ENCODE measurements around the gene DVL3. TPM values are rescaled to one million over a fixed set of nuclear protein-coding genes. Genes with fewer than 3 reads are reported as not detected.
A peak's percentile ranks its signal among the peaks of the same experiment; 100 is the strongest.

The DVL3 gene
- total RNA-seq, 2 experiments from 2014 or later: 22.9 to 25.2 TPM

DNA sequence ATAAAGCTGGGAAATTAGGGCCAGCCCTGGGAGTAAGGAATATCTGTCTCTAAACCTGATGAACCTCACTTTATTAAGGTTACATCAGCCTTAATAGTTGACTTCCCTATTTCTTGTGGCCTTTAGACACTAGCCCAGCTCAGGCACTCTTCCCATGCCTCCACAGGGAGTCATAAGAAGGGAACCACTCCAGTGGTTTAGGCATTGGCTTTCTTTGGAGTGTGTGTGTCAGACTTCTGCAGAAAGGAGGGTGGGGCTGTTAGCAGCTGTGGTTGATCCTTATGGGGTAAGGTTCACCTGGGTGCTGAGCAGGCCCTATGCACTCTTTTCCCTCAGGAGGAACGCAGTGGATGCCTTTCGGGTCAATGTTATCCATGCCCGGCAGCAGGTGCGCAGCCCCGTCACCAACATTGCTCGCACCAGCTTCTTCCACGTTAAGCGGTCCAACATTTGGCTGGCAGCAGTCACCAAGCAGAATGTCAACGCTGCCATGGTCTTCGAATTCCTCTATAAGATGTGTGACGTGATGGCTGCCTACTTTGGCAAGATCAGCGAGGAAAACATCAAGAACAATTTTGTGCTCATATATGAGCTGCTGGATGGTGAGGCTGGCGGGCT, 23.5 kb downstream of the DVL3 start:
- no peak overlapping the region for H3K4me3 Mint-ChIP-seq
- no peaks in the 10 kb centered on the region for H3K27me3 Mint-ChIP-seq
- H3K4me1 Mint-ChIP-seq: peaks cover 20% of the 10 kb centered on the region
- H3K36me3 Mint-ChIP-seq: peaks cover 16% of the 10 kb centered on the region
- H3K9me3 Mint-ChIP-seq: no peaks in the 10 kb centered on the region
- H3K27ac Mint-ChIP-seq: no peak overlapping the region
- DNase-seq: no peak

DNA sequence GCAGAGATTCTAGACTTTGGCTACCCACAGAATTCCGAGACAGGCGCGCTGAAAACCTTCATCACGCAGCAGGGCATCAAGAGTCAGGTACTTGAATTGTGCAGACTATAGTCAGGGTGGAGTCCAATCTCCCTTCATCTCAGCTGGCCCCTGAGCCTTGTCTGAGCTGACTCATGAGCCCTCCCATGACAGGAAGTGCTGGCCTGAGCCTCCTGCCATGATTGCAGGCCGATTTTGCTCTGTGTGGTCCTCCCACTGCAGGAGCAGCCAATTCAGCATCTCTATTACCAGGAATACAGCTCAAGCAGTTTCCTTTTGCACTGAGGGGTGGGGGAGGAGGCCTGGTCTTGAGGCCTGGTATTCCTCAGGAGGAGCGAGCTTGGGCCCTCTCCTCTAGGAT, 25.0 kb downstream of the DVL3 start:
- Mint-ChIP-seq H3K4me1 (peaks cover 19% of the 10 kb centered on the region), H3K36me3 (peaks cover 28% of the 10 kb centered on the region), H3K27me3 (no peaks in the 10 kb centered on the region), H3K4me3 (no peak overlapping the region), H3K9me3 (no peaks in the 10 kb centered on the region), H3K27ac (no peak overlapping the region)
- no peak for DNase-seq

DNA sequence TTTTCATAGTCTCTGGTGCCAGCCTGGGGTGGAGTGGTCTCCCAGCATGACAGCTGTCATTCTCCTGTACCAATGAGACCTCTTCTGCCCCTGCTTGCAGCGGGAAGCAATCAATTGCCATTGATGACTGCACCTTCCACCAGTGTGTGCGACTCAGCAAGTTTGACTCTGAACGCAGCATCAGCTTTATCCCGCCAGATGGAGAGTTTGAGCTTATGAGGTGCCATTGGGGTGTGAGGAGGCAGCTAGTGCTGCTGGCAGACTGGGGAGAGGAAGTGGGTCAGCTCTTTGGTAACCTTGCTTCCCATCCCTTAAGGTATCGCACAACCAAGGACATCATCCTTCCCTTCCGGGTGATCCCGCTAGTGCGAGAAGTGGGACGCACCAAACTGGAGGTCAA, 26.4 kb downstream of the DVL3 start:
- H3K27me3 Mint-ChIP-seq: no peaks in the 10 kb centered on the region
- H3K36me3 Mint-ChIP-seq: peaks cover 30% of the 10 kb centered on the region
- DNase-seq: no peak

DNA sequence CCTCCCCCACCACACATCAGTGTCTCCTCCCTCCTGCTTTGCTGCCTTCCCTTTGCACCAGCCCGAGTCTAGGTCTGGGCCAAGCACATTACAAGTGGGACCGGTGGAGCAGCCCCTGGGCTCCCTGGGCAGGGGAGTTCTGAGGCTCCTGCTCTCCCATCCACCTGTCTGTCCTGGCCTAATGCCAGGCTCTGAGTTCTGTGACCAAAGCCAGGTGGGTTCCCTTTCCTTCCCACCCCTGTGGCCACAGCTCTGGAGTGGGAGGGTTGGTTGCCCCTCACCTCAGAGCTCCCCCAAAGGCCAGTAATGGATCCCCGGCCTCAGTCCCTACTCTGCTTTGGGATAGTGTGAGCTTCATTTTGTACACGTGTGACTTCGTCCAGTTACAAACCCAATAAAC, 28.5 kb downstream of the DVL3 start:
- H3K27me3 Mint-ChIP-seq: no peaks in the 10 kb centered on the region
- H3K4me3 Mint-ChIP-seq: no peak overlapping the region
- peaks cover 35% of the 10 kb centered on the region for H3K36me3 Mint-ChIP-seq
- no peak for DNase-seq
- peaks cover 18% of the 10 kb centered on the region for H3K4me1 Mint-ChIP-seq
- H3K27ac Mint-ChIP-seq: no peak overlapping the region
- no peaks in the 10 kb centered on the region for H3K9me3 Mint-ChIP-seq

More for the DNA sequence above, 26.4 kb downstream of the DVL3 start:
- H3K27ac Mint-ChIP-seq: no peak overlapping the region
- H3K9me3 Mint-ChIP-seq: no peaks in the 10 kb centered on the region
- peaks cover 15% of the 10 kb centered on the region for H3K4me1 Mint-ChIP-seq
- no peak overlapping the region for H3K4me3 Mint-ChIP-seq

DNA sequence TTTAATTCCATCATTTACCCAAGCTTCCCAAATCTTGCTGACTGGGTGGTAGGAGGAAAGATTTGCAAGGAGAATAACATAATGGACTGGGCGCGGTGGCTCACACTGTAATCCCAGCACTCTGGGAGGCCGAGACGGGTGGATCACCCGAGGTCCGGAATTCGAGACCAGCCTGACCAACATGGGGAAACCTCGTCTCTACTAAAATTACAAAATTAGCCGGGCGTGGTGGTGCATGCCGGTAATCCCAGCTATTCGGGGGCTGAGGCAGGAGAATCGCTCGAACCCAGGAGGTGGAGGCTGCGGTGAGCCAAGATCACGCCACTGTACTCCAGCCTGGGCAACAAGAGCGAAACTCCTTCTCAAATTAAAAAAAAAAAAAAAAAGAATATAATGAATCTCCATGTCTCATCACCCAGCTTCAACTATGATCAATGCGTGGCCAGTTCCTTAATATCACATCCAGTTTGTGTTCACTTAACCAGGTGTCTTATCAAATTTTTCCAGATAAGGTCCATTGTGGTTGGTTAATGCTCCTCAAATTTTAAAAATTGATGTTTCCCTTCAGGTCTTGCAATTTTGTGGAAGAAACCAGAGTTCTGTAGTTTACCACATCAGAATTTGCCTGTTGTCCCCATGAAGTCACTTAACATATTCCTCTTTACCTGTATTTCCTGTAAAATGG, 29.5 kb downstream of the DVL3 start:
- Mint-ChIP-seq H3K9me3 (no peaks in the 10 kb centered on the region), H3K36me3 (peaks cover 33% of the 10 kb centered on the region)
- DNase-seq: no peak

DNA sequence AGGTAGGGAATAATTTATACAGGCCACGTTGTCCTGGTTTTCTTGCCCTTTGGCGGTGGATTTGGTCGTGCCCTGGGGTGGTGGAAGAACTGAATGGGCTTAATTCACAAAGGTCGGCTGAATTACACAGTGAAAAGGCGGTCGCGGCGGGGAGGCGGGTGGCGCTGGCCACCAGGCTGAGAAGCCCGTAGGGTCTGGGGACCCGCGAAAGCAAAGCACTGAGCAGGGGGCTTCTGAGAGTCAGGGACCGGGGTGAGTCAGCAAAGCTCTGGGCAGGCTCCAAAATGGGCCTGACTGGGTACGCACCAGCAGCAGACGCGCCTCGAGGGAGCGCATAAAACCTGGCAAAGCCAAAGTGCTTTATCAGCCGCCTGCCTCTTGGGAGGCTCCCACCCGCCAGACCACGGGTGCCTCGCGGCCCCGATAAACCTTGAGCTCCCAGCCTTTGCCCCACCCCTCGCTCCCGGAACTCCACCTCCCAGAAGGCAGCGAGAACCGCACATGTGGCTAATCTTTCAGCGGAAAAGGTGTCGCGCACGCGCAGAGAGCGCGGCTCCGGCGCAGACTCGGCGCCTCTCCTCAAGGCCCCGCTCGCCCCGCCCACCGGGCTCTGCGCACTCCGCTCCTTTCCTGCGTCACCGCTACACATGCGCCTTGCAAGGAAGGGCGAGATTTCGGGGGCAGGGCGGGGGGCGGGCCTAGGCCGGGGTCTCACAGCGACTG, 30.4 kb downstream of the DVL3 start:
- H3K4me3 Mint-ChIP-seq: peak overlapping the region; percentile 97
- no peaks in the 10 kb centered on the region for H3K9me3 Mint-ChIP-seq
- H3K27me3 Mint-ChIP-seq: no peaks in the 10 kb centered on the region
- H3K36me3 Mint-ChIP-seq: peaks cover 31% of the 10 kb centered on the region
- H3K27ac Mint-ChIP-seq: peak overlapping the region; percentile 93
- peaks cover 23% of the 10 kb centered on the region for H3K4me1 Mint-ChIP-seq
- peak; percentile 100 for DNase-seq

More for the DNA sequence above, 29.5 kb downstream of the DVL3 start:
- H3K4me1 Mint-ChIP-seq: peaks cover 21% of the 10 kb centered on the region
- H3K27ac Mint-ChIP-seq: peak overlapping the region; percentile 88
- peak overlapping the region; percentile 97 for H3K4me3 Mint-ChIP-seq
- H3K27me3 Mint-ChIP-seq: no peaks in the 10 kb centered on the region

DNA sequence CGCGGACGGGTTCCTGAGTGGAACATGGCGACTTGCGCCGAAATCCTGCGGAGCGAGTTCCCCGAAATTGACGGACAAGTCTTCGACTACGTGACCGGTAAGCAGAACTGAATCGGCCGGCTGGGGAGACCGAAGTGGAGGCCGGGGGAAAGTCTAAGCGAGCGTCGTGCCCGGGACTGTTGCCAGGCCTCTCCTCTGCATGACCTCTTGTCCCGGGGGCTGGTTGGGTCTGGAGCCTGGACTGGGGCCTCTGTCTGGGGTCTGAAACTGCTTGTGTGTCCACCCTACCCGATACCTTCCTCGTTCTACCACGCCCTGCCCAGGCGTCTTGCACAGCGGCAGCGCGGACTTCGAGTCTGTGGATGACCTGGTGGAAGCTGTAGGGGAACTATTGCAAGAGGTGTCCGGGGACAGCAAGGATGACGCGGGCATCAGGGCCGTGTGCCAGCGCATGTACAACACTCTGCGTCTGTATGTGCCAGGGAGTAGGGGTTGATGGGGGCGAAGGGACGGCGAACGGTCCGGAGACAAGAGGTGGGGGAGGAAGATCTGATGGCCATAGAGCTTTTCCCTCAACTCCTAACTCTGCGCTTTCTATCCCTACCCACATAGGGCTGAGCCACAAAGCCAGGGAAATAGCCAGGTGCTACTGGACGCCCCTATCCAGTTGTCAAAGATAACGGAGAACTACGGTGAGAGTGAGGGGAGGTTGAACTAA, 31.2 kb downstream of the DVL3 start, which contains the start of gene ABCF3:
TSS of gene ABCF3 (plus strand) at position 16 of the 718 bp plus-strand sequence. CDS start at position 25, 9 bp downstream.
- Mint-ChIP-seq H3K27me3 (no peaks in the 10 kb centered on the region), H3K4me3 (peak within 1 kb of the TSS; percentile 97), H3K4me1 (peaks cover 23% of the 10 kb centered on the region), H3K27ac (peak within 1 kb of the TSS; percentile 93), H3K9me3 (no peaks in the 10 kb centered on the region), H3K36me3 (peaks cover 31% of the 10 kb centered on the region)
- DNase-seq: no peak

DNA sequence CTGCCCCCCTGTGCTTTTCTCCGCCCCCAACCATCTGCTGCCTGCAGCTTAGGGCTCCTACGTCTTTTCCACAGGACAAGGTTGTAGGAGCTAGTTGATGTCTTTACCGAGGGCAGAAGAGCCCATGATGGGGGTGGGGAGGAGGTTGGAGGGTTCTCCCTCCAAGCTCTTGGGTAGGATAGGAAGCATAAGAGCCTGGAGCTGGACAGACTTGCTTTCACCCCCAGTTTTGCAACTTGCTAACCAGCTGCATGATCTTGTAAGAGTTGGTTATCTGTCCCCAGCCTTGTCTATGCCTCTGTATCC, 31.7 kb downstream of the DVL3 start:
- peaks cover 23% of the 10 kb centered on the region for H3K4me1 Mint-ChIP-seq
- H3K36me3 Mint-ChIP-seq: peaks cover 31% of the 10 kb centered on the region
- H3K27me3 Mint-ChIP-seq: no peaks in the 10 kb centered on the region
- H3K27ac Mint-ChIP-seq: peak overlapping the region; percentile 93
- no peaks in the 10 kb centered on the region for H3K9me3 Mint-ChIP-seq
- peak overlapping the region; percentile 97 for H3K4me3 Mint-ChIP-seq
- no peak for DNase-seq

DNA sequence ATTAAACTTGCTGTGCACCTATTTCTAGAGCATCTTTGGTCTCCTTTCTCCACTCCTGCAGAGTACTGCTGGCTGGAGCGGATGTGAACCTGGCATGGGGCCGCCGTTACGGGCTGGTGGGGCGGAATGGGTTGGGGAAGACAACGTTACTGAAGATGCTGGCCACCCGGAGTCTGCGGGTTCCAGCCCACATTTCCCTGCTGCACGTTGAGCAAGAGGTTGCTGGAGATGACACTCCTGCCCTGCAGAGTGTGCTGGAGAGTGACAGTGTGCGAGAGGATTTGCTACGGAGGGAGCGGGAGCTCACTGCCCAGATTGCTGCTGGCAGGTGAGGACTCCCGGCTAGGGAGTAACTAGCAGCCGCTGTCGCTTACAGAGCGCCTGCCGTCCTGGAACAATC, 32.9 kb downstream of the DVL3 start:
- no peak overlapping the region for H3K27ac Mint-ChIP-seq
- H3K27me3 Mint-ChIP-seq: no peaks in the 10 kb centered on the region
- peaks cover 23% of the 10 kb centered on the region for H3K4me1 Mint-ChIP-seq
- no peaks in the 10 kb centered on the region for H3K9me3 Mint-ChIP-seq
- DNase-seq: no peak
- no peak overlapping the region for H3K4me3 Mint-ChIP-seq
- H3K36me3 Mint-ChIP-seq: peaks cover 30% of the 10 kb centered on the region

DNA sequence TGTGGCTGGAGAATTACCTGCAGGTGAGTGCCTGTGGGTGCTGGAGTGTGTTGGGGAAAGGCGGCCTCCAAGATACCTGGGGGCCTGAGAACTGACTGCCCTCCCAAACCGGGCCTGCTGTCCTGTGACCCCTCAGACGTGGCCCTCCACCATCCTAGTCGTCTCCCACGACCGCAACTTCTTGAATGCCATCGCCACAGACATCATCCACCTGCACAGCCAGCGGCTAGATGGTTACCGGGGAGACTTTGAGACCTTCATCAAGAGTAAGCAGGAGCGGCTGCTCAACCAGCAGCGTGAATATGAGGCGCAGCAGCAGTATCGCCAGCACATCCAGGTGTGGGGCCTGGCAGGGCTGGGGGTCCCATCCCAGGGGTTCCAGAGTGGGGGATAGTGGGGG, 34.2 kb downstream of the DVL3 start:
- H3K9me3 Mint-ChIP-seq: no peaks in the 10 kb centered on the region
- H3K27me3 Mint-ChIP-seq: no peaks in the 10 kb centered on the region
- H3K4me3 Mint-ChIP-seq: no peak overlapping the region
- no peak overlapping the region for H3K27ac Mint-ChIP-seq
- H3K4me1 Mint-ChIP-seq: peaks cover 23% of the 10 kb centered on the region
- DNase-seq: no peak
- H3K36me3 Mint-ChIP-seq: peaks cover 22% of the 10 kb centered on the region

DNA sequence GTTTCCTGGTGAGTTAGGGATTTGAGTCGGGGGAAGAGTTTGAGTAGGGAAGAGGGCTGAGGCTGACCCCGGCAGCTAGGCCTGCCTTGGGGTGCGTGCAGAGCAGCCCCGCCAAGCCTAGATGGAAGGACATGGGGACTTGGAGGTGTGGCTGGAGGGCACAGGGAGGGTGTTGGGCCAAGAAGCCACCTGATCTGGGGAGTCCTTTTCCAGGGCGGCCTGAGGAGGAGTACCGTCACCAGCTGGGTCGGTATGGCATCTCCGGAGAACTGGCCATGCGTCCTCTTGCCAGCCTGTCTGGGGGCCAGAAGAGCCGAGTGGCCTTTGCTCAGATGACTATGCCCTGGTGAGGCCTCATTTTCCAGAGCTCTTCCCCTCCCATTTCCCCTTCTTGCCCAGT, 37.7 kb downstream of the DVL3 start:
- no peaks in the 10 kb centered on the region for H3K27me3 Mint-ChIP-seq
- H3K36me3 Mint-ChIP-seq: peaks cover 7% of the 10 kb centered on the region
- no peak for DNase-seq
- no peak overlapping the region for H3K27ac Mint-ChIP-seq
- peaks cover 6% of the 10 kb centered on the region for H3K4me1 Mint-ChIP-seq
- H3K4me3 Mint-ChIP-seq: no peak overlapping the region
- no peaks in the 10 kb centered on the region for H3K9me3 Mint-ChIP-seq

DNA sequence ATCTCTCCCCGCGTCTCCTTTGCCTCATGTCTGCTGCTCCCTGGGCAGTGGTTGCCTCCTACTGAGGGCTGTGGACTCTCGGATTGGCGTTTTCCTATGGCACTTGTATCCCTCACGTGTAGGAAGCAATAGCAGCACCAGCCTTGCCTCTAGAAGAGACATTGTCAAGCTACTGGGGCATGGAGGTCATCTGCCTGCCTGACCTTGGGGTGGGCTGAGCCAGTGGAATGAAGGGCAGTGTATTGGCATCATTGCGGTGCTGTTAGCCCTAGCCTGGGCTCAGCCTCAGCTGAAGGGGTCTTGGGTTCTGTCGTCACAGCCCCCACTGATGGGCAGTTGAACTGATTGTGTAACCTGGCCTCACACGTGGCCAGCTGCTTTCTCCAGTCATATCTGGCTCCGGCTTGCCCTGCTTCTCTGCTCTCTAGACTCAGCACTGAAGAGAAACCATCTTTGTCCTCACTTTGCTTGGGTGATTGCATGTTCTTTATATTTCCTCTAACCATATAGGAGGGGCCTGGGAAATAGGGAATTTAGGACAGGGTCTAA, 38.9 kb downstream of the DVL3 start:
- DNase-seq: no peak
- H3K27me3 Mint-ChIP-seq: no peaks in the 10 kb centered on the region
- peaks cover 4% of the 10 kb centered on the region for H3K4me1 Mint-ChIP-seq
- peaks cover 6% of the 10 kb centered on the region for H3K36me3 Mint-ChIP-seq
- no peak overlapping the region for H3K4me3 Mint-ChIP-seq
- no peaks in the 10 kb centered on the region for H3K9me3 Mint-ChIP-seq
- no peak overlapping the region for H3K27ac Mint-ChIP-seq

DNA sequence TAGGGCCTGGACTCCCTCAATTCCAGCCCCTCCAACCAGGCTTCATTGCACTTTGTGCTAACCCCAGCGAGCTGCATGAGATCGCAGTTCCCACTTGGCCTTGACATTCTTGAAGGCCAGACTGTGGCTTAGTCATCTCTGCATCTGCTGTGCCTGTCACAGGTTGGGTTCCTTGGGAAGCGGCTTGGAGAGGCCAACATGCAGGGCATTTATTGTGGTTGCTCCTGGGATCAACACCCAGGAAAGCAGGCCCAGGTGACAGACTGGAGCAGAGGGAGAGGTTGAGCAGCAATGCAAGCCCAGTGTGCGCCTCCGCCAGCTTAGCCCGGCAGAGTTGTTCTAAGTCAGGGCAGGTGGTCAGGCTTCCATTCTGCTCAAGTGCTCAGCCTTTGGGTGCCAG, 41.4 kb downstream of the DVL3 start:
- Mint-ChIP-seq H3K27ac (no peak overlapping the region), H3K4me1 (no peaks in the 10 kb centered on the region), H3K4me3 (no peak overlapping the region), H3K27me3 (no peaks in the 10 kb centered on the region), H3K36me3 (peaks cover 4% of the 10 kb centered on the region), H3K9me3 (no peaks in the 10 kb centered on the region)
- no peak for DNase-seq

DNA sequence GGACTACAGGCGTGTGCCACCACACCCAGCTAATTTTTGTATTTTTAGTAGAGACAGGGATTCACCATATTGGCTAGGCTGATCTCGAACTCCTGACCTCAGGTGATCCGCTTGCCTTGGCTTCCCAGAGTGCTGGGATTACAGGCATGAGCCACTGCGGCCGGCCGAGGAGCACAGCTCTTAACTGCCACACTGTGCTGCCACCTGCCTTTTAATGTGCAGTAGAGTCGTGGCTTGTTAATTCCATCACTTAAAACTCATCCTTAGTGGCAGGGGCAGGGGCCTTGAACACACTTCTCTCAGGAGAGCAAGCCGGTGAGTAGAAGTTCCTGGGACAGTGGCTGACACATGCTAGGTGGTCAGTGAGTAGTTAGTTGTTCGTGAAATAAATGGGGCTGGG, 43.3 kb downstream of the DVL3 start:
- no peak overlapping the region for H3K4me3 Mint-ChIP-seq
- H3K27me3 Mint-ChIP-seq: no peaks in the 10 kb centered on the region
- peaks cover 2% of the 10 kb centered on the region for H3K36me3 Mint-ChIP-seq
- H3K9me3 Mint-ChIP-seq: no peaks in the 10 kb centered on the region
- H3K4me1 Mint-ChIP-seq: no peaks in the 10 kb centered on the region
- no peak overlapping the region for H3K27ac Mint-ChIP-seq
- DNase-seq: no peak

DNA sequence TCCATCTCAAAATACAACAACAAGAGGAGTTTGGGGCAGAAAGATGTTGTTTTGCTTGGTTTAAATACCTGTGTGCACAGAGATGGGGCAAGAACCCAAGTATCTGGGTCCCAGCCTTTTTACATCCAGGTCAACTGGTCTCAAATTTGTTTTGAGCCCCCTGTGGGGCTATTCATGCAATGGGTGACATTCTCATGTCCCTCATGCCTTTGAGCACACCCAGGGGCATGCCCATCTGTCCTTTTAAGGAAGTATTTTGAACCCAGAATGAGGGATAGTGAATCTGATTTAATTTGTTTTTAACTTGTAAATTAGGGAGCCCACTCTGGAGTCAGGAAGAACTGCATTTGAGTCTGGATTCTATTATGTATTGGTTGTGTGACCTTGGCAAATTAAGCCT, 45.6 kb downstream of the DVL3 start:
- Mint-ChIP-seq H3K36me3 (no peaks in the 10 kb centered on the region), H3K9me3 (no peaks in the 10 kb centered on the region), H3K4me3 (no peak overlapping the region), H3K4me1 (no peaks in the 10 kb centered on the region), H3K27me3 (no peaks in the 10 kb centered on the region), H3K27ac (no peak overlapping the region)
- DNase-seq: no peak
